NB4 (cell line): ENCODE data around the gene ACAD11.
A peak's percentile ranks its signal among the peaks of the same experiment; 100 is the strongest.

Experiments
- DNase-seq: peaks from one replicate; pipeline ENCODE4 v3.0.0; 2010; ENCODE audit warnings: low read depth
- H3K4me3 ChIP-seq: one replicate; pipeline ENCODE4 v1.5.1; 2011; ENCODE audit warnings: mild to moderate bottlenecking, low read depth, low read length, moderate library complexity
- MYC ChIP-seq: IDR thresholded peaks from 2 replicates; pipeline ENCODE4 v1.6.1; 2011; ENCODE audit warnings: low read depth, low read length
- POLR2A ChIP-seq: IDR thresholded peaks from 2 replicates; pipeline ENCODE4 v1.6.1; 2011; ENCODE audit warnings: mild to moderate bottlenecking; ENCODE audit not compliant: insufficient read length; ENCODE audit errors: extremely low read depth
- TF ChIP-seq, protein P1 (sequence below): IDR thresholded peaks from one replicate; pipeline ENCODE4 v1.5.1; 2012; ENCODE audit warnings: low read depth, low read length
- TF ChIP-seq, protein P2 (sequence below): IDR thresholded peaks from 2 replicates; pipeline ENCODE4 v1.6.1; 2011; ENCODE audit warnings: low read depth, low read length

The ACAD11 gene

GRCh38 chr3:132542577-132542976 is 117.0 kb downstream of the ACAD11 start:
- H3K4me3 ChIP-seq, result no peak overlapping the region
- DNase-seq, result peak; percentile 14
- TF ChIP-seq POLR2A (no peak), MYC (no peak)
- TF ChIP-seq, protein P1, sequence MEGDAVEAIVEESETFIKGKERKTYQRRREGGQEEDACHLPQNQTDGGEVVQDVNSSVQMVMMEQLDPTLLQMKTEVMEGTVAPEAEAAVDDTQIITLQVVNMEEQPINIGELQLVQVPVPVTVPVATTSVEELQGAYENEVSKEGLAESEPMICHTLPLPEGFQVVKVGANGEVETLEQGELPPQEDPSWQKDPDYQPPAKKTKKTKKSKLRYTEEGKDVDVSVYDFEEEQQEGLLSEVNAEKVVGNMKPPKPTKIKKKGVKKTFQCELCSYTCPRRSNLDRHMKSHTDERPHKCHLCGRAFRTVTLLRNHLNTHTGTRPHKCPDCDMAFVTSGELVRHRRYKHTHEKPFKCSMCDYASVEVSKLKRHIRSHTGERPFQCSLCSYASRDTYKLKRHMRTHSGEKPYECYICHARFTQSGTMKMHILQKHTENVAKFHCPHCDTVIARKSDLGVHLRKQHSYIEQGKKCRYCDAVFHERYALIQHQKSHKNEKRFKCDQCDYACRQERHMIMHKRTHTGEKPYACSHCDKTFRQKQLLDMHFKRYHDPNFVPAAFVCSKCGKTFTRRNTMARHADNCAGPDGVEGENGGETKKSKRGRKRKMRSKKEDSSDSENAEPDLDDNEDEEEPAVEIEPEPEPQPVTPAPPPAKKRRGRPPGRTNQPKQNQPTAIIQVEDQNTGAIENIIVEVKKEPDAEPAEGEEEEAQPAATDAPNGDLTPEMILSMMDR, result no peak
- TF ChIP-seq, protein P2, sequence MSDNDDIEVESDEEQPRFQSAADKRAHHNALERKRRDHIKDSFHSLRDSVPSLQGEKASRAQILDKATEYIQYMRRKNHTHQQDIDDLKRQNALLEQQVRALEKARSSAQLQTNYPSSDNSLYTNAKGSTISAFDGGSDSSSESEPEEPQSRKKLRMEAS, result no peak

GRCh38 chr3:132539681-132540080 is 119.9 kb downstream of the ACAD11 start:
- no peak for DNase-seq
- TF ChIP-seq MYC, result no peak
- TF ChIP-seq, protein P2, result no peak
- TF ChIP-seq POLR2A, result no peak
- TF ChIP-seq, protein P1, result no peak
- H3K4me3 ChIP-seq, result no peak overlapping the region

GRCh38 chr3:132538072-132538471 is 121.5 kb downstream of the ACAD11 start:
- no peak for DNase-seq
- TF ChIP-seq, protein P1, result no peak
- TF ChIP-seq MYC (no peak), POLR2A (no peak)
- TF ChIP-seq, protein P2, result no peak
- no peak overlapping the region for H3K4me3 ChIP-seq

- no peak for DNase-seq
- H3K4me3 ChIP-seq, result no peak overlapping the region
- TF ChIP-seq, protein P1, result no peak
- TF ChIP-seq, protein P2, result no peak
- TF ChIP-seq MYC (no peak), POLR2A (no peak)
These were observed 122.3 kb downstream of the ACAD11 start for GRCh38 chr3:132537297-132537696.

DNA sequence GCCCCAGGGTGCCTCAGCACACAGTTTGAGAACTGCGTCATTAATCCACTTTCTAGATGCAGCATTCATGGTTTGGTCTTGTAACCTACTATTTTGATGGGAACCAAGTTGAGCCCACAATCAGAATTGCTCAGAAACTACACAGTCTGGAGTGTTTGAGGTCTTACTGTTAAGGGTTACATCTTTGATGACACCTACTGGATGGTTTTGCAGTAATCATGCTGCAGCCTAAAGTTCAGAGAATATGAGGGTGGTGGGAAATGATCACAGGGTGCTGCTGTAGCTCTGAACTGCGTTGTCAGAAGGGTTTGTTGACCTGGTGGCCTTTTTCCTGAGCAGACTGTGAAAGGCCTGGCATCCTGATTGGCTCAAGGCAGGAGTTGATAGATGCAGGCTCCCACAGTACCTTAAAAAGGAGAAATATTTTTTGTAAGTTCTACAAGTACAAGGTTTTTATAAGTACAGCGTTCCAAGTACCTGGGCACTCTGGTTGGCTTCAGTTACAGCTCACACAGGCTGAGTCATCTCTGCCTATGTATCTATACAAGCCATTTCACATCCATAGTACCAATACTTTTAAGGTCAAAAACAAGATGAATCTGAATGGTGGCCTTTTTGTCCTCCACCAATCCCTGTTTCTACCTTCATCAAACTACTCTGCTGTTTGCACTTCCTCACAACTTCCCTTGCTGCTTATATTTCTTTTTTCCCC is 123.0 kb downstream of the ACAD11 start:
- no peak overlapping the region for H3K4me3 ChIP-seq
- no peak for TF ChIP-seq POLR2A
- no peak for TF ChIP-seq MYC
- TF ChIP-seq, protein P2, result no peak
- TF ChIP-seq, protein P1, result no peak
- peak; percentile 27 for DNase-seq
